K562 (cell line): Measurements from ENCODE around the gene PBX2. TPM values are rescaled to one million over a fixed set of nuclear protein-coding genes. Genes with fewer than 3 reads are reported as not detected.
A peak's percentile ranks its signal among the peaks of the same experiment; 100 is the strongest.

Source experiments
- HEY1 ChIP-seq: fragments of 250-450 bp; sonication (Bioruptor Pico); IDR thresholded peaks from 2 replicates; pipeline ENCODE4 v1.5.0; 2020; ENCODE audit warnings: mild to moderate bottlenecking, moderate library complexity, borderline replicate concordance
- JUN ChIP-seq, 2 experiments: sonication (generic) in 1 of 2; formaldehyde crosslinking in 1 of 2; IDR thresholded peaks; 2 replicates each; pipeline versions ENCODE4 v1.6.1 to v1.8.0; 2012 to 2022; ENCODE audit warnings: borderline replicate concordance in 2 of 2, mild to moderate bottlenecking in 2 of 2, improper control_type of control experiment in 1 of 2, low read depth in 1 of 2, low read length in 1 of 2, missing genetic modification reagents in 1 of 2
- KLF1 ChIP-seq: fragments of 450-650 bp; IDR thresholded peaks from 2 replicates; pipeline ENCODE4 v1.6.1; 2016; ENCODE audit warnings: missing genetic modification characterization, missing compliant biosample characterization
- L3MBTL2 ChIP-seq: fragments of 450-650 bp; IDR thresholded peaks from 2 replicates; pipeline ENCODE4 v1.6.1; 2016; ENCODE audit warnings: mild to moderate bottlenecking, moderate library complexity
- NR2F6 ChIP-seq: fragments of 450-650 bp; formaldehyde crosslinking; IDR thresholded peaks from 2 replicates; pipeline ENCODE4 v1.4.0; 2020; ENCODE audit warnings: mild to moderate bottlenecking
- RAD21 ChIP-seq, 2 experiments: fragments of 250-450 bp in 1 of 2; fragments of 450-650 bp in 1 of 2; sonication (Bioruptor Pico) in 1 of 2; formaldehyde crosslinking in 1 of 2; IDR thresholded peaks in 1 of 2; conservative IDR thresholded peaks in 1 of 2; 2 replicates each; pipeline versions ENCODE4 v1.4.0 to v1.8.0; 2020 to 2022; ENCODE audit warnings: mild to moderate bottlenecking in 2 of 2, moderate library complexity in 1 of 2
- ZFP36 ChIP-seq: fragments of 150-350 bp; IDR thresholded peaks from 2 replicates; pipeline ENCODE4 v1.6.1; 2018; ENCODE audit warnings: low read length, low read depth; ENCODE audit not compliant: partially characterized antibody
- ZNF224 ChIP-seq: sonication (generic); formaldehyde crosslinking; IDR thresholded peaks from 2 replicates; pipeline ENCODE4 v1.8.0; 2022; ENCODE audit warnings: mild to moderate bottlenecking, missing genetic modification reagents
- ZNF707 ChIP-seq: fragments of 250-450 bp; sonication (Bioruptor Pico); conservative IDR thresholded peaks from 2 replicates; pipeline ENCODE4 v1.8.0; 2022; ENCODE audit warnings: inconsistent platforms, mild to moderate bottlenecking, moderate library complexity
- ZZZ3 ChIP-seq: fragments of 450-650 bp; IDR thresholded peaks from 2 replicates; pipeline ENCODE4 v1.6.1; 2016; ENCODE audit warnings: antibody characterized with exemption, mild to moderate bottlenecking, moderate library complexity
- polyA plus RNA-seq, 8 experiments: library from polyadenylated mRNA; depleted of rRNA in 4 of 8; stranded (reverse) in 5 of 8; unstranded in 3 of 8; fragments of >200 nt; fragmentation: Nextera tagmentation in 2 of 8; fragmentation: Illumina TruSeq in 1 of 8; extraction: Ambion mirVana in 2 of 8; extraction: Trizol in 1 of 8; gene quantifications; 2 replicates each; pipeline versions ENCODE4 v1.2.1 to v1.2.3, GENCODE V29; 2011 to 2014; ENCODE audit warnings: inconsistent platforms in 1 of 8, missing spikeins in 1 of 8
- total RNA-seq, 7 experiments: library from RNA; depleted of rRNA in 6 of 7; stranded (reverse); fragments of >200 nt in 6 of 7; fragmentation: Illumina TruSeq in 2 of 7; extraction: Trizol in 2 of 7; gene quantifications; 2 replicates each; pipeline versions ENCODE4 v1.2.1 to v1.2.3, GENCODE V29; 2011 to 2021; ENCODE audit warnings: low replicate concordance in 1 of 7
- TF ChIP-seq, protein P1 (sequence below): sonication (generic); formaldehyde crosslinking; IDR thresholded peaks from 2 replicates; pipeline ENCODE4 v1.8.0; 2022; ENCODE audit warnings: mild to moderate bottlenecking, missing genetic modification reagents
- TF ChIP-seq, protein P2 (sequence below): sonication (generic); formaldehyde crosslinking; IDR thresholded peaks from 2 replicates; pipeline ENCODE4 v1.8.1; 2023; ENCODE audit warnings: mild to moderate bottlenecking, missing genetic modification reagents
- TF ChIP-seq, protein P3 (sequence below): conservative IDR thresholded peaks from 2 replicates; pipeline ENCODE4 v1.6.1; 2011; ENCODE audit warnings: low read depth, mild to moderate bottlenecking, low read length; ENCODE audit not compliant: control insufficient read depth
- TF ChIP-seq, protein P4 (sequence below), 2 experiments: fragments of 150-350 bp in 1 of 2; IDR thresholded peaks; 2 replicates each; pipeline ENCODE4 v1.6.1; 2012 to 2016; ENCODE audit warnings: low read depth in 2 of 2, low read length in 2 of 2, mild to moderate bottlenecking in 1 of 2, moderate library complexity in 1 of 2

PBX2 gene
- total and polyA plus RNA-seq, 9 of the 15 experiments (the other 6 are each of a cell fraction or from before 2014, with no cell fraction given), result 1.9 to 134 (median 62.5) TPM

DNA sequence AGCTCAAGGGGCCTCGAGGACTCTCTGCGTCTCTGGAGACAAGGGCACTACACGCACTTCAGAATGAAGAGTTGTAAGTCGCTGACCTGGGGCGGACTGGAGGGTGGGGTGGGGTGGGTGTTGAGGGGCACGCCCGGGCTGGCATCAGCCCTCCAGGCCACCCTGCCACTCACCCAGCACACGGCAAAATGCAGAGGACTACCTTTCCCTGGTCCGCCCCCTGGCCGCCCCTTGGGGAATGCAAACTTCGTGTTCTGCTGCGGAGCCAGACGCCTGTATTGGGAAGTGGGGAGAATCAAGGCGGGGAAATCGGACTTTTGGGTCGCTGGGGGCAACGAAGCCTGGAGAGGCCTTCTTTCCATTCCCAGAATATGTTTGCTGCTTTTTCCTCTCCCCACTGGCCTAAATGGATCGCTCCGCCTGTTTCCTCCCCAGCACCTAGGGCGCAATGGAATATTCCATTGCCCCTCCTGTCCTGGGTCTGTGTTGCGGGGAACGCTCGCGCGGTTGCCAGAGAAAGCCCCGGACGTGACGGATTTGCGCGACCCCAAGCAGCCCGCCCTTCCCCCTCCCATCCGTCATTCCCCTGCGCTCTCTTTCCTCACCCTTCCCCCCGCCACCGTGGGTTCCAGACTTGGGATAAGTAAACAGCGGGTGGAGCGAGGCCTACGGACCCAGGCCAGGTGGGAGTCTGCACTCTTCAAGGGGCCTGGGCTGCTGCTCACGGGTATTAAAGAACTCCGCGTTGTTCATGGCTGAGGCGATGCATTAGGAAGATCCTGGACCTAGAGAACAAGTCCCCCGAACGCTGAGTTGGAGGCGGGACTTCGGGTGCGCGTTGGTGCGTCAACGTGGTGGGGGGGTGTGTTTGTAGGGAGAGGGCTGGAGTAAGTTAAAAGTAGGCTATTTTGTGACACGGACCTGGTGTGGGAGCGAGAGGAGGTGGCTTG is 36.2 kb downstream of the PBX2 start, which contains the start of gene PPT2 (continued):
- peak; percentile 15 to 30; a peak in 3 of 4 replicates for TF ChIP-seq RAD21 (CRISPR knock-in tag; conservative IDR thresholded peaks at IDR 0.05 in 1 of 2, IDR thresholded peaks at IDR 0.05 in 1 of 2)
- TF ChIP-seq, protein P1, sequence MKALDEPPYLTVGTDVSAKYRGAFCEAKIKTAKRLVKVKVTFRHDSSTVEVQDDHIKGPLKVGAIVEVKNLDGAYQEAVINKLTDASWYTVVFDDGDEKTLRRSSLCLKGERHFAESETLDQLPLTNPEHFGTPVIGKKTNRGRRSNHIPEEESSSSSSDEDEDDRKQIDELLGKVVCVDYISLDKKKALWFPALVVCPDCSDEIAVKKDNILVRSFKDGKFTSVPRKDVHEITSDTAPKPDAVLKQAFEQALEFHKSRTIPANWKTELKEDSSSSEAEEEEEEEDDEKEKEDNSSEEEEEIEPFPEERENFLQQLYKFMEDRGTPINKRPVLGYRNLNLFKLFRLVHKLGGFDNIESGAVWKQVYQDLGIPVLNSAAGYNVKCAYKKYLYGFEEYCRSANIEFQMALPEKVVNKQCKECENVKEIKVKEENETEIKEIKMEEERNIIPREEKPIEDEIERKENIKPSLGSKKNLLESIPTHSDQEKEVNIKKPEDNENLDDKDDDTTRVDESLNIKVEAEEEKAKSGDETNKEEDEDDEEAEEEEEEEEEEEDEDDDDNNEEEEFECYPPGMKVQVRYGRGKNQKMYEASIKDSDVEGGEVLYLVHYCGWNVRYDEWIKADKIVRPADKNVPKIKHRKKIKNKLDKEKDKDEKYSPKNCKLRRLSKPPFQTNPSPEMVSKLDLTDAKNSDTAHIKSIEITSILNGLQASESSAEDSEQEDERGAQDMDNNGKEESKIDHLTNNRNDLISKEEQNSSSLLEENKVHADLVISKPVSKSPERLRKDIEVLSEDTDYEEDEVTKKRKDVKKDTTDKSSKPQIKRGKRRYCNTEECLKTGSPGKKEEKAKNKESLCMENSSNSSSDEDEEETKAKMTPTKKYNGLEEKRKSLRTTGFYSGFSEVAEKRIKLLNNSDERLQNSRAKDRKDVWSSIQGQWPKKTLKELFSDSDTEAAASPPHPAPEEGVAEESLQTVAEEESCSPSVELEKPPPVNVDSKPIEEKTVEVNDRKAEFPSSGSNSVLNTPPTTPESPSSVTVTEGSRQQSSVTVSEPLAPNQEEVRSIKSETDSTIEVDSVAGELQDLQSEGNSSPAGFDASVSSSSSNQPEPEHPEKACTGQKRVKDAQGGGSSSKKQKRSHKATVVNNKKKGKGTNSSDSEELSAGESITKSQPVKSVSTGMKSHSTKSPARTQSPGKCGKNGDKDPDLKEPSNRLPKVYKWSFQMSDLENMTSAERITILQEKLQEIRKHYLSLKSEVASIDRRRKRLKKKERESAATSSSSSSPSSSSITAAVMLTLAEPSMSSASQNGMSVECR, result peak; percentile 16; the same call in 1 of the 2 replicates
- TF ChIP-seq, protein P2, sequence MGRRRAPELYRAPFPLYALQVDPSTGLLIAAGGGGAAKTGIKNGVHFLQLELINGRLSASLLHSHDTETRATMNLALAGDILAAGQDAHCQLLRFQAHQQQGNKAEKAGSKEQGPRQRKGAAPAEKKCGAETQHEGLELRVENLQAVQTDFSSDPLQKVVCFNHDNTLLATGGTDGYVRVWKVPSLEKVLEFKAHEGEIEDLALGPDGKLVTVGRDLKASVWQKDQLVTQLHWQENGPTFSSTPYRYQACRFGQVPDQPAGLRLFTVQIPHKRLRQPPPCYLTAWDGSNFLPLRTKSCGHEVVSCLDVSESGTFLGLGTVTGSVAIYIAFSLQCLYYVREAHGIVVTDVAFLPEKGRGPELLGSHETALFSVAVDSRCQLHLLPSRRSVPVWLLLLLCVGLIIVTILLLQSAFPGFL, result peak; percentile 97
- TF ChIP-seq ZNF707, result no peak
- TF ChIP-seq ZNF224 (CRISPR knock-in tag), result no peak
- TF ChIP-seq HEY1 (CRISPR knock-in tag), result no peak
- TF ChIP-seq, protein P3, sequence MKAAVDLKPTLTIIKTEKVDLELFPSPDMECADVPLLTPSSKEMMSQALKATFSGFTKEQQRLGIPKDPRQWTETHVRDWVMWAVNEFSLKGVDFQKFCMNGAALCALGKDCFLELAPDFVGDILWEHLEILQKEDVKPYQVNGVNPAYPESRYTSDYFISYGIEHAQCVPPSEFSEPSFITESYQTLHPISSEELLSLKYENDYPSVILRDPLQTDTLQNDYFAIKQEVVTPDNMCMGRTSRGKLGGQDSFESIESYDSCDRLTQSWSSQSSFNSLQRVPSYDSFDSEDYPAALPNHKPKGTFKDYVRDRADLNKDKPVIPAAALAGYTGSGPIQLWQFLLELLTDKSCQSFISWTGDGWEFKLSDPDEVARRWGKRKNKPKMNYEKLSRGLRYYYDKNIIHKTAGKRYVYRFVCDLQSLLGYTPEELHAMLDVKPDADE, result peak; percentile 86
- TF ChIP-seq KLF1, result no peak
- TF ChIP-seq JUN (IDR thresholded peaks at IDR 0.05; ENCODE audit: borderline replicate concordance, low read depth, low read length), result no peak
- TF ChIP-seq JUN (CRISPR knock-in tag; IDR thresholded peaks at IDR 0.05; ENCODE audit: borderline replicate concordance), result no peak
- TF ChIP-seq, protein P4, sequence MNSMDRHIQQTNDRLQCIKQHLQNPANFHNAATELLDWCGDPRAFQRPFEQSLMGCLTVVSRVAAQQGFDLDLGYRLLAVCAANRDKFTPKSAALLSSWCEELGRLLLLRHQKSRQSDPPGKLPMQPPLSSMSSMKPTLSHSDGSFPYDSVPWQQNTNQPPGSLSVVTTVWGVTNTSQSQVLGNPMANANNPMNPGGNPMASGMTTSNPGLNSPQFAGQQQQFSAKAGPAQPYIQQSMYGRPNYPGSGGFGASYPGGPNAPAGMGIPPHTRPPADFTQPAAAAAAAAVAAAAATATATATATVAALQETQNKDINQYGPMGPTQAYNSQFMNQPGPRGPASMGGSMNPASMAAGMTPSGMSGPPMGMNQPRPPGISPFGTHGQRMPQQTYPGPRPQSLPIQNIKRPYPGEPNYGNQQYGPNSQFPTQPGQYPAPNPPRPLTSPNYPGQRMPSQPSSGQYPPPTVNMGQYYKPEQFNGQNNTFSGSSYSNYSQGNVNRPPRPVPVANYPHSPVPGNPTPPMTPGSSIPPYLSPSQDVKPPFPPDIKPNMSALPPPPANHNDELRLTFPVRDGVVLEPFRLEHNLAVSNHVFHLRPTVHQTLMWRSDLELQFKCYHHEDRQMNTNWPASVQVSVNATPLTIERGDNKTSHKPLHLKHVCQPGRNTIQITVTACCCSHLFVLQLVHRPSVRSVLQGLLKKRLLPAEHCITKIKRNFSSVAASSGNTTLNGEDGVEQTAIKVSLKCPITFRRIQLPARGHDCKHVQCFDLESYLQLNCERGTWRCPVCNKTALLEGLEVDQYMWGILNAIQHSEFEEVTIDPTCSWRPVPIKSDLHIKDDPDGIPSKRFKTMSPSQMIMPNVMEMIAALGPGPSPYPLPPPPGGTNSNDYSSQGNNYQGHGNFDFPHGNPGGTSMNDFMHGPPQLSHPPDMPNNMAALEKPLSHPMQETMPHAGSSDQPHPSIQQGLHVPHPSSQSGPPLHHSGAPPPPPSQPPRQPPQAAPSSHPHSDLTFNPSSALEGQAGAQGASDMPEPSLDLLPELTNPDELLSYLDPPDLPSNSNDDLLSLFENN (IDR thresholded peaks at IDR 0.05; ENCODE audit: low read depth in 2 of 2, low read length in 2 of 2), result peak in 1 of 2 experiments; percentile 9; a peak in 1 of 4 replicates
- TF ChIP-seq L3MBTL2, result no peak; the same call in 1 of the 2 replicates
- TF ChIP-seq ZZZ3, result no peak
- TF ChIP-seq ZFP36, result peak; percentile 1
- 0 out of 2 replicates have a peak, but pooled peaks have one; percentile 21 for TF ChIP-seq NR2F6 (CRISPR knock-in tag)
